H9 (cell line): ENCODE measurements around the gene COMMD4. TPM values are rescaled to one million over a fixed set of nuclear protein-coding genes. Genes with fewer than 3 reads are reported as not detected.

Experiments
- DNase-seq: peaks from one replicate; pipeline ENCODE4 v3.0.0-alpha.2; 2017
- H2AFZ ChIP-seq: one replicate; pipeline ENCODE4 v1.6.1; 2013; ENCODE audit warnings: mild to moderate bottlenecking, low read length, control low read depth, moderate library complexity
- H2AK5ac ChIP-seq: 2 replicates; pipeline ENCODE4 v1.6.1; 2013; ENCODE audit warnings: low read length, control low read depth, mixed read lengths; ENCODE audit not compliant: insufficient read length
- H2BK120ac ChIP-seq: one replicate; pipeline ENCODE4 v1.6.1; 2013; ENCODE audit warnings: low read depth, mild to moderate bottlenecking, low read length, control low read depth, inconsistent platforms; ENCODE audit not compliant: poor library complexity, severe bottlenecking
- H2BK12ac ChIP-seq: 2 replicates; pipeline ENCODE4 v1.6.1; 2013; ENCODE audit warnings: low read length, control low read depth, mixed read lengths, low read depth; ENCODE audit not compliant: insufficient read length
- H2BK15ac ChIP-seq: 2 replicates; pipeline ENCODE4 v1.6.1; 2013; ENCODE audit warnings: low read depth, low read length, control low read depth
- H2BK20ac ChIP-seq: one replicate; pipeline ENCODE4 v1.6.1; 2013; ENCODE audit warnings: low read depth, mild to moderate bottlenecking, low read length, control low read depth, inconsistent platforms; ENCODE audit not compliant: poor library complexity, severe bottlenecking
- H2BK5ac ChIP-seq: 2 replicates; pipeline ENCODE4 v1.6.1; 2013; ENCODE audit warnings: low read length, control low read depth, mixed read lengths; ENCODE audit not compliant: insufficient read length
- H3K14ac ChIP-seq: 2 replicates; pipeline ENCODE4 v1.6.1; 2013; ENCODE audit warnings: low read length, control low read depth; ENCODE audit not compliant: insufficient read depth
- H3K18ac ChIP-seq: 2 replicates; pipeline ENCODE4 v1.6.1; 2013; ENCODE audit warnings: low read depth, mild to moderate bottlenecking, mixed read lengths, low read length, control low read depth; ENCODE audit not compliant: insufficient read length
- H3K23ac ChIP-seq: 2 replicates; pipeline ENCODE4 v1.6.1; 2013; ENCODE audit warnings: low read length, control low read depth, mixed read lengths, low read depth; ENCODE audit not compliant: insufficient read length
- H3K23me2 ChIP-seq: 2 replicates; pipeline ENCODE4 v1.6.1; 2013; ENCODE audit warnings: low read depth, mild to moderate bottlenecking, mixed read lengths, low read length, control low read depth; ENCODE audit not compliant: insufficient read length, poor library complexity, severe bottlenecking
- H3K27ac ChIP-seq: 2 replicates; pipeline ENCODE4 v1.5.1; 2013; ENCODE audit warnings: low read length, control low read depth, mixed read lengths, low read depth; ENCODE audit not compliant: insufficient read length
- H3K27me3 ChIP-seq: 2 replicates; pipeline ENCODE4 v1.6.1; 2013; ENCODE audit warnings: low read length, control low read depth, inconsistent platforms; ENCODE audit not compliant: insufficient read depth
- H3K4ac ChIP-seq: 2 replicates; pipeline ENCODE4 v1.6.1; 2013; ENCODE audit warnings: low read depth, mild to moderate bottlenecking, control low read depth, inconsistent platforms, low read length, moderate library complexity
- H3K4me1 ChIP-seq: 2 replicates; pipeline ENCODE4 v1.6.1; 2013; ENCODE audit warnings: low read length, control low read depth, inconsistent platforms; ENCODE audit not compliant: insufficient read depth
- H3K4me2 ChIP-seq: 2 replicates; pipeline ENCODE4 v1.6.1; 2013; ENCODE audit warnings: low read length, control low read depth, mixed read lengths; ENCODE audit not compliant: insufficient read length, insufficient read depth
- H3K56ac ChIP-seq: 2 replicates; pipeline ENCODE4 v1.6.1; 2013; ENCODE audit warnings: low read depth, mild to moderate bottlenecking, mixed read lengths, low read length, control low read depth; ENCODE audit not compliant: insufficient read length
- H3K79me1 ChIP-seq: 2 replicates; pipeline ENCODE4 v1.6.1; 2013; ENCODE audit warnings: low read depth, mild to moderate bottlenecking, moderate library complexity, low read length, control low read depth, inconsistent platforms; ENCODE audit not compliant: insufficient read depth, poor library complexity, severe bottlenecking
- H3K79me2 ChIP-seq: 2 replicates; pipeline ENCODE4 v1.6.1; 2013; ENCODE audit warnings: low read length, control low read depth, inconsistent platforms; ENCODE audit not compliant: insufficient read depth
- H3K9ac ChIP-seq: 2 replicates; pipeline ENCODE4 v1.6.1; 2013; ENCODE audit warnings: low read length, control low read depth, mixed read lengths; ENCODE audit not compliant: insufficient read length; ENCODE audit errors: extremely low read depth
- H3K9me3 ChIP-seq: one replicate; pipeline ENCODE4 v1.6.1; 2013; ENCODE audit warnings: low read depth, low read length, inconsistent platforms; ENCODE audit not compliant: control insufficient read depth
- H3T11ph ChIP-seq: one replicate; pipeline ENCODE4 v1.6.1; 2013; ENCODE audit warnings: mild to moderate bottlenecking, low read length, control low read depth, inconsistent platforms
- H4K20me1 ChIP-seq: one replicate; pipeline ENCODE4 v1.6.1; 2013; ENCODE audit not compliant: control insufficient read depth, insufficient read length, insufficient read depth
- H4K5ac ChIP-seq: 2 replicates; pipeline ENCODE4 v1.6.1; 2013; ENCODE audit warnings: low read depth, mild to moderate bottlenecking, mixed read lengths, low read length, control low read depth; ENCODE audit not compliant: insufficient read length
- H4K8ac ChIP-seq: replicated peaks from 2 replicates; pipeline ENCODE4 v1.6.1; 2013; ENCODE audit warnings: low read length, control low read depth, mixed read lengths, low read depth; ENCODE audit not compliant: insufficient read length
- H4K91ac ChIP-seq: 2 replicates; pipeline ENCODE4 v1.6.1; 2013; ENCODE audit warnings: low read depth, mild to moderate bottlenecking, moderate library complexity, mixed read lengths, low read length, control low read depth; ENCODE audit not compliant: insufficient read length
- H3K27ac Mint-ChIP-seq, 3 experiments: 2 replicates in 2 of 3; 3 replicates in 1 of 3; pipeline ENCODE4 v1.8.0; 2020 to 2021; ENCODE audit warnings: mixed read lengths in 3 of 3, mild to moderate bottlenecking in 1 of 3, moderate library complexity in 1 of 3
- H3K27me3 Mint-ChIP-seq: 2 replicates; pipeline ENCODE4 v1.8.0; 2021; ENCODE audit warnings: low read depth, mild to moderate bottlenecking, moderate library complexity, mixed read lengths
- H3K36me3 Mint-ChIP-seq, 3 experiments: 2 replicates in 2 of 3; 3 replicates in 1 of 3; pipeline ENCODE4 v1.8.0; 2020 to 2021; ENCODE audit warnings: low read depth in 3 of 3, mixed read lengths in 3 of 3; ENCODE audit not compliant: insufficient read depth in 1 of 3
- H3K4me1 Mint-ChIP-seq, 2 experiments: 2 replicates each; pipeline ENCODE4 v1.8.0; 2020; ENCODE audit warnings: mixed read lengths in 2 of 2
- H3K4me3 Mint-ChIP-seq, 2 experiments: 2 replicates in 1 of 2; 3 replicates in 1 of 2; pipeline ENCODE4 v1.8.0; 2020 to 2021; ENCODE audit warnings: mild to moderate bottlenecking in 2 of 2, mixed read lengths in 2 of 2, moderate library complexity in 1 of 2
- H3K9me3 Mint-ChIP-seq, 2 experiments: 2 replicates in 1 of 2; 3 replicates in 1 of 2; pipeline ENCODE4 v1.8.0; 2020; ENCODE audit warnings: mild to moderate bottlenecking in 2 of 2, mixed read lengths in 2 of 2, moderate library complexity in 1 of 2
- CTCF ChIP-seq: fragments of 200-600 bp; sonication (generic); conservative IDR thresholded peaks from 3 replicates; pipeline ENCODE4 v1.8.0; 2021; ENCODE audit warnings: antibody characterized with exemption, mild to moderate bottlenecking
- total RNA-seq: library from RNA; stranded (reverse); gene quantifications from 2 replicates; pipeline ENCODE4 v1.2.1, GENCODE V29; 2021

Gene COMMD4
- total RNA-seq, 1 experiment from 2014 or later: 146 TPM

GRCh38 chr15:75367006-75367405 lies 31.1 kb downstream of the COMMD4 start:
- H2AFZ ChIP-seq: no peak overlapping the region
- Mint-ChIP-seq H3K9me3 (no peaks in the 10 kb centered on the region), H3K27ac (no peak overlapping the region), H3K4me1 (peaks cover 19 to 20% of the 10 kb centered on the region in 2 experiments), H3K27me3 (peaks cover 1% of the 10 kb centered on the region; the same call in 1 of the 2 replicates), H3K4me3 (no peak overlapping the region), H3K36me3 (peaks cover 19 to 44% (median 42%) of the 10 kb centered on the region in 3 experiments; a peak in 6 of 7 replicates)
- no peak overlapping the region for H3K4ac ChIP-seq
- no peaks in the 10 kb centered on the region for H3K79me1 ChIP-seq
- H4K8ac ChIP-seq: no peak overlapping the region
- no peak overlapping the region for H3K9ac ChIP-seq
- TF ChIP-seq CTCF: no peak
- no peak overlapping the region for H3K23ac ChIP-seq
- no peaks in the 10 kb centered on the region for H3K79me2 ChIP-seq
- no peak overlapping the region for H3K27ac ChIP-seq
- no peak overlapping the region for H3K4me2 ChIP-seq
- H4K91ac ChIP-seq: no peak overlapping the region
- no peak overlapping the region for H2BK15ac ChIP-seq
- no peak overlapping the region for H2BK12ac ChIP-seq
- H2BK5ac ChIP-seq: no peak overlapping the region
- H3K27me3 ChIP-seq: no peaks in the 10 kb centered on the region
- H3T11ph ChIP-seq: no peak overlapping the region
- H4K20me1 ChIP-seq: no peaks in the 10 kb centered on the region
- H3K4me1 ChIP-seq: no peaks in the 10 kb centered on the region; the same call in 1 of the 2 replicates
- no peak overlapping the region for H2BK20ac ChIP-seq
- H3K18ac ChIP-seq: no peak overlapping the region
- H2BK120ac ChIP-seq: no peak overlapping the region
- H3K9me3 ChIP-seq: no peaks in the 10 kb centered on the region
- no peaks in the 10 kb centered on the region for H3K23me2 ChIP-seq
- H2AK5ac ChIP-seq: no peak overlapping the region
- no peak overlapping the region for H4K5ac ChIP-seq
- H3K14ac ChIP-seq: no peak overlapping the region
- DNase-seq: no peak
- H3K56ac ChIP-seq: no peak overlapping the region
